A549 (cell line): Measurements from ENCODE around the gene NENF. TPM values are rescaled to one million over a fixed set of nuclear protein-coding genes. Genes with fewer than 3 reads are reported as not detected.

Experiments used
- ATOH8 ChIP-seq: fragments of 250-450 bp; sonication (Bioruptor Pico); IDR thresholded peaks from 2 replicates; pipeline ENCODE4 v1.5.0; 2020; ENCODE audit warnings: low read depth, mild to moderate bottlenecking, moderate library complexity
- BCL3 ChIP-seq: fragments of >200 bp; sonication (Bioruptor Twin); formaldehyde crosslinking; IDR thresholded peaks from 3 replicates; pipeline ENCODE4 v1.6.1; 2016
- CTCF ChIP-seq: fragments of >200 bp; sonication (Bioruptor Twin); formaldehyde crosslinking; IDR thresholded peaks from 3 replicates; pipeline ENCODE4 v1.5.1; 2016
- E2F6 ChIP-seq: IDR thresholded peaks from 2 replicates; pipeline ENCODE4 v1.6.1; 2012; ENCODE audit warnings: low read depth, borderline replicate concordance
- ESRRA ChIP-seq: fragments of 150-350 bp; IDR thresholded peaks from 2 replicates; pipeline ENCODE4 v1.6.1; 2014; ENCODE audit warnings: mild to moderate bottlenecking, low read length, borderline replicate concordance
- HDAC2 ChIP-seq: fragments of 200-600 bp; sonication (generic); IDR thresholded peaks from 2 replicates; pipeline ENCODE4 v1.6.1; 2016
- HMGXB4 ChIP-seq: fragments of 250-450 bp; sonication (Bioruptor Pico); IDR thresholded peaks from 2 replicates; pipeline ENCODE4 v1.5.0; 2021; ENCODE audit warnings: mild to moderate bottlenecking, moderate library complexity, borderline replicate concordance
- HOXA7 ChIP-seq: fragments of 250-450 bp; sonication (Bioruptor Pico); IDR thresholded peaks from 2 replicates; pipeline ENCODE4 v1.5.0; 2020; ENCODE audit warnings: mild to moderate bottlenecking, moderate library complexity
- JUN ChIP-seq, 2 experiments: fragments of >200 bp; sonication (Bioruptor Twin); formaldehyde crosslinking; IDR thresholded peaks; 2 replicates in 1 of 2; 3 replicates in 1 of 2; pipeline ENCODE4 v1.6.1; 2016 to 2017
- RAD21 ChIP-seq, 2 experiments: fragments of >200 bp in 1 of 2; sonication (Bioruptor Twin) in 1 of 2; formaldehyde crosslinking in 1 of 2; IDR thresholded peaks in 1 of 2; conservative IDR thresholded peaks in 1 of 2; 2 replicates in 1 of 2; 3 replicates in 1 of 2; pipeline ENCODE4 v1.6.1; 2012 to 2018; ENCODE audit warnings: inconsistent platforms in 1 of 2
- REST ChIP-seq: fragments of 200-600 bp; sonication (generic); IDR thresholded peaks from 2 replicates; pipeline ENCODE4 v1.6.1; 2016; ENCODE audit warnings: antibody characterized with exemption, mild to moderate bottlenecking, moderate library complexity
- RFX5 ChIP-seq: fragments of 450-650 bp; IDR thresholded peaks from 2 replicates; pipeline ENCODE4 v1.7.1; 2014; ENCODE audit warnings: antibody characterized with exemption, mild to moderate bottlenecking, moderate library complexity
- RNF2 ChIP-seq: fragments of 200-600 bp; sonication (generic); IDR thresholded peaks from 2 replicates; pipeline ENCODE4 v1.6.1; 2016; ENCODE audit warnings: low read depth, mild to moderate bottlenecking, antibody characterized with exemption, moderate library complexity, borderline replicate concordance
- USF2 ChIP-seq: fragments of 450-650 bp; IDR thresholded peaks from 2 replicates; pipeline ENCODE4 v1.6.1; 2014; ENCODE audit warnings: antibody characterized with exemption
- ZSCAN20 ChIP-seq: fragments of 250-450 bp; sonication (Bioruptor Pico); IDR thresholded peaks from 2 replicates; pipeline ENCODE4 v1.8.0; 2022; ENCODE audit warnings: mild to moderate bottlenecking, moderate library complexity
- polyA plus RNA-seq, 4 experiments: library from polyadenylated mRNA; depleted of rRNA in 3 of 4; stranded (reverse); fragments of >200 nt; fragmentation: RNase III in 1 of 4; extraction: RNeasy Plus Mini Kit Qiagen cat#74134 plus additional on column Dnase treatment in 1 of 4; gene quantifications; 2 replicates in 3 of 4; 3 replicates in 1 of 4; pipeline ENCODE4 v1.2.3, GENCODE V29; 2011 to 2017

The NENF gene
- polyA plus RNA-seq, 2 of the 4 experiments (the other 2 are of a cell fraction): 55.3 to 83.9 TPM

- peak; percentile 97 for TF ChIP-seq USF2
- peak in 1 of 2 experiments; percentile 1; a peak in 1 of 5 replicates for TF ChIP-seq RAD21 (conservative IDR thresholded peaks at IDR 0.05 in 1 of 2, IDR thresholded peaks at IDR 0.05 in 1 of 2)
- no peak for TF ChIP-seq CTCF
- TF ChIP-seq BCL3: peak; percentile 95; the same call in 2 of the 3 replicates
- TF ChIP-seq REST: no peak
- TF ChIP-seq ESRRA: no peak
- no peak for TF ChIP-seq HDAC2
- peak; percentile 61; the same call in 1 of the 2 replicates for TF ChIP-seq ATOH8 (CRISPR knock-in tag)
- no peak for TF ChIP-seq E2F6
- no peak for TF ChIP-seq HOXA7
- TF ChIP-seq JUN (IDR thresholded peaks at IDR 0.05): peak; percentile 91 to 97; a peak in 4 of 5 replicates
- TF ChIP-seq RNF2: no peak
- TF ChIP-seq RFX5: no peak
- no peak for TF ChIP-seq HMGXB4 (CRISPR knock-in tag)
- peak; percentile 52; the same call in 1 of the 2 replicates for TF ChIP-seq ZSCAN20
Measured at GRCh38 chr1:212488436-212489283, 55.9 kb downstream of the NENF start (continued).
